Hematopoietic multipotent progenitor cell (in vitro differentiated cells): ENCODE measurements around the gene SPATA25. TPM values are rescaled to one million over a fixed set of nuclear protein-coding genes. Genes with fewer than 3 reads are reported as not detected.

ENCODE experiments used
- DNase-seq, 3 donors: peaks; one replicate each; pipeline ENCODE4 v3.0.0-alpha.2; 2011 to 2015; ENCODE audit warnings: low read depth in 2 of 3, low spot score in 2 of 3
- total RNA-seq: library from RNA; depleted of rRNA; stranded (reverse); fragments of >200 nt; gene quantifications from one replicate; pipeline ENCODE4 v1.2.3, GENCODE V29; 2012

The SPATA25 gene
- total RNA-seq, 1 donor: 5.9 TPM

- DNase-seq: no peak
These were observed 14.8 kb downstream of the SPATA25 start for GRCh38 chr20:45872626-45873025.

GRCh38 chr20:45867819-45868176, 19.6 kb downstream of the SPATA25 start:
- DNase-seq: no peak

GRCh38 chr20:45867136-45867818, 20.1 kb downstream of the SPATA25 start:
- no peak for DNase-seq

- DNase-seq: no peak
These were observed 21.0 kb downstream of the SPATA25 start for GRCh38 chr20:45866454-45866853.

- no peak for DNase-seq
These were observed 23.6 kb downstream of the SPATA25 start for GRCh38 chr20:45863543-45864470.

- peak in 1 of 3 donors; percentile 22 for DNase-seq
These were observed 26.0 kb downstream of the SPATA25 start for GRCh38 chr20:45861221-45862075.

GRCh38 chr20:45860560-45861220, 26.7 kb downstream of the SPATA25 start:
- DNase-seq: no peak

GRCh38 chr20:45859916-45860315, 27.5 kb downstream of the SPATA25 start:
- no peak for DNase-seq

- DNase-seq: no peak
These were observed 29.6 kb downstream of the SPATA25 start for GRCh38 chr20:45857882-45858216.

- DNase-seq: peak; percentile 86 to 100 (median 100)
These were observed 30.1 kb downstream of the SPATA25 start, which contains the start of the genes ACOT8 and ZSWIM3 for GRCh38 chr20:45857114-45857881. Gene ACOT8, minus strand, starts transcription at chr20:45857392. Its CDS starts 77 bp downstream, at chr20:45857315. Gene ZSWIM3, plus strand, starts transcription at chr20:45857614. Its CDS starts 212 bp downstream, at chr20:45857826.

- no peak for DNase-seq
These were observed 33.9 kb downstream of the SPATA25 start for GRCh38 chr20:45853484-45853883.

GRCh38 chr20:45852326-45852725, 35.1 kb downstream of the SPATA25 start:
- no peak for DNase-seq

GRCh38 chr20:45851501-45851900, 35.9 kb downstream of the SPATA25 start:
- DNase-seq: no peak

- DNase-seq: no peak
These were observed 36.5 kb downstream of the SPATA25 start for GRCh38 chr20:45850926-45851325.

- DNase-seq: no peak
These were observed 37.2 kb downstream of the SPATA25 start for GRCh38 chr20:45850238-45850637.

GRCh38 chr20:45848969-45849582, 38.3 kb downstream of the SPATA25 start:
- no peak for DNase-seq

- DNase-seq: no peak
These were observed 39.0 kb downstream of the SPATA25 start for GRCh38 chr20:45848421-45848820.

- DNase-seq: no peak
These were observed 42.0 kb downstream of the SPATA25 start for GRCh38 chr20:45845452-45845851.

- no peak for DNase-seq
These were observed 43.9 kb downstream of the SPATA25 start for GRCh38 chr20:45843506-45843905.
